ENCODE results near the gene SREBF2.

Gene SREBF2

DNA sequence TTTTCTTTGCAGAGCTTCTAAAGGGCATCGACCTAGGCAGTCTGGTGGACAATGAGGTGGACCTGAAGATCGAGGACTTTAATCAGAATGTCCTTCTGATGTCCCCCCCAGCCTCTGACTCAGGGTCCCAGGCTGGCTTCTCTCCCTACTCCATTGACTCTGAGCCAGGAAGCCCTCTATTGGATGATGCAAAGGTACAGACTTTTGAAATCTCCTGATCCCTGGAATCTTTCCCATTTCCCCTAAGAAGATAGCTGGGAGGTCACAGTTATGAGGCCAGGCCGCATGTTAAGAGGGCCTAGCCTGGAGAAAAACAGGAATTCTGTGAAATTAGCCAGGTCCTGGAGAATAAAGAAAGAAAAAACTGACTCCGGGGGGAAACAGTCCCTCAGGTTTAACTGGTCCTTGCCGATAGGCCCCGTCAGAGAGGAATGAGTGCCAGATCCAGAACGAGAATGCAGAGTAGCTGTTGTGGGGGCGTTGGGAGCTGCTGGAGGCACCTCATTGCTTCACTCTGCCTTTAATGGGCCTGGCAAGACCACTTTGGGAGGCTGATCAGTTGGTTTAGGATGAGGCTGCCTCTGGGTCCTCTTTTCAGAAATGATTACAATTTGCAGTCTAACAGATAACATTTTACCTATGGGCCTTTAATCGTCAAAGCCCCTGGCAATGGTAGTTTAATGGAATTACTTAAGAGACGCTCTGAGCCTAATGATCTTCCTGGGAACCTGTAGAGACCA, 42.8 kb downstream of the SREBF2 start:
- no peak overlapping the region for H3K9ac ChIP-seq (ENCODE audit: low read length)
- no peaks in the 10 kb centered on the region for H3K9me2 ChIP-seq (ENCODE audit: low read depth, low read length)
- no peak overlapping the region for H3K27ac ChIP-seq (ENCODE audit: low read depth, low read length, poor library complexity, severe bottlenecking)
- TF ChIP-seq, protein P1, sequence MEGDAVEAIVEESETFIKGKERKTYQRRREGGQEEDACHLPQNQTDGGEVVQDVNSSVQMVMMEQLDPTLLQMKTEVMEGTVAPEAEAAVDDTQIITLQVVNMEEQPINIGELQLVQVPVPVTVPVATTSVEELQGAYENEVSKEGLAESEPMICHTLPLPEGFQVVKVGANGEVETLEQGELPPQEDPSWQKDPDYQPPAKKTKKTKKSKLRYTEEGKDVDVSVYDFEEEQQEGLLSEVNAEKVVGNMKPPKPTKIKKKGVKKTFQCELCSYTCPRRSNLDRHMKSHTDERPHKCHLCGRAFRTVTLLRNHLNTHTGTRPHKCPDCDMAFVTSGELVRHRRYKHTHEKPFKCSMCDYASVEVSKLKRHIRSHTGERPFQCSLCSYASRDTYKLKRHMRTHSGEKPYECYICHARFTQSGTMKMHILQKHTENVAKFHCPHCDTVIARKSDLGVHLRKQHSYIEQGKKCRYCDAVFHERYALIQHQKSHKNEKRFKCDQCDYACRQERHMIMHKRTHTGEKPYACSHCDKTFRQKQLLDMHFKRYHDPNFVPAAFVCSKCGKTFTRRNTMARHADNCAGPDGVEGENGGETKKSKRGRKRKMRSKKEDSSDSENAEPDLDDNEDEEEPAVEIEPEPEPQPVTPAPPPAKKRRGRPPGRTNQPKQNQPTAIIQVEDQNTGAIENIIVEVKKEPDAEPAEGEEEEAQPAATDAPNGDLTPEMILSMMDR (IDR thresholded peaks at IDR 0.05; ENCODE audit: low read length) = no peak
- no peak for TF ChIP-seq EZH2 (IDR thresholded peaks at IDR 0.05; ENCODE audit: borderline replicate concordance, low read length)
- no peak overlapping the region for H3K4me3 ChIP-seq (ENCODE audit: low read depth, low read length, poor library complexity, severe bottlenecking)
- no peaks in the 10 kb centered on the region for H3F3A ChIP-seq (ENCODE audit: insufficient read depth, low read length)
- no peaks in the 10 kb centered on the region for H3K79me2 ChIP-seq (ENCODE audit: insufficient read depth, low read length)
- H3K27me3 ChIP-seq (ENCODE audit: insufficient read depth, low read length) = no peaks in the 10 kb centered on the region
- no peak overlapping the region for H3K4me2 ChIP-seq (ENCODE audit: low read length)
- H3K4me1 ChIP-seq (ENCODE audit: insufficient read depth, low read length, severe bottlenecking) = no peaks in the 10 kb centered on the region
- H3K36me3 ChIP-seq (ENCODE audit: insufficient read depth, low read length) = peaks cover 99% of the 10 kb centered on the region
- H2AFZ ChIP-seq (ENCODE audit: low read length) = no peak overlapping the region
- no peaks in the 10 kb centered on the region for H4K20me1 ChIP-seq (ENCODE audit: insufficient read depth, low read length)
- no peaks in the 10 kb centered on the region for H3K9me3 ChIP-seq (ENCODE audit: low read length)

GRCh38 chr22:41876275-41876674, 43.4 kb downstream of the SREBF2 start:
- H3K4me3 ChIP-seq (ENCODE audit: low read depth, low read length, poor library complexity, severe bottlenecking) = no peak overlapping the region
- H3K36me3 ChIP-seq (ENCODE audit: insufficient read depth, low read length) = peaks cover 99% of the 10 kb centered on the region
- H3K4me1 ChIP-seq (ENCODE audit: insufficient read depth, low read length, severe bottlenecking) = no peaks in the 10 kb centered on the region
- TF ChIP-seq, protein P1 (IDR thresholded peaks at IDR 0.05; ENCODE audit: low read length) = no peak
- no peak for TF ChIP-seq EZH2 (IDR thresholded peaks at IDR 0.05; ENCODE audit: borderline replicate concordance, low read length)
- no peak overlapping the region for H3K27ac ChIP-seq (ENCODE audit: low read depth, low read length, poor library complexity, severe bottlenecking)
- H3K9me3 ChIP-seq (ENCODE audit: low read length) = no peaks in the 10 kb centered on the region
- H3K27me3 ChIP-seq (ENCODE audit: insufficient read depth, low read length) = no peaks in the 10 kb centered on the region
- H4K20me1 ChIP-seq (ENCODE audit: insufficient read depth, low read length) = no peaks in the 10 kb centered on the region
- no peaks in the 10 kb centered on the region for H3K79me2 ChIP-seq (ENCODE audit: insufficient read depth, low read length)
- no peak overlapping the region for H3K9ac ChIP-seq (ENCODE audit: low read length)
- H3K9me2 ChIP-seq (ENCODE audit: low read depth, low read length) = no peaks in the 10 kb centered on the region
- H3F3A ChIP-seq (ENCODE audit: insufficient read depth, low read length) = no peaks in the 10 kb centered on the region
- H2AFZ ChIP-seq (ENCODE audit: low read length) = no peak overlapping the region
- no peak overlapping the region for H3K4me2 ChIP-seq (ENCODE audit: low read length)

DNA sequence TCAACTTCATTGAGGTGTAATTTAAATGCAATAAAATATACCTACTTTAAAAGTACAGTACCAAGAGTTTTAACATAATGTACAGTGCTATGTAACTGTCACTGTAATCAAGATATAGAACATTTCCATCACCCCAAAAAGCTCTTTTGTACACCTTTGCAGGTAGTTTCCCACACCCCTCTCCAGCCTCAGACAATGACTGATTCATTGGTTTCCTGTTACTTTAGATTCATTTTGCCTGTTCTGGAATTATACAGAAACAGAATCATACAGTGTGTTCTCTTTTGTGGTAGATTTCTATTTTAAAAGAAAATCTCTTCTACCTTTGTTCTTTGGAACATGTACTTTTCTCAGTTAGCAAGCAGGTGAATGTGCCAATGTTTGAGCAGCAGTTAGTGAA, 43.8 kb downstream of the SREBF2 start:
- Histone ChIP-seq H3K4me1 (ENCODE audit: insufficient read depth, low read length, severe bottlenecking) (no peaks in the 10 kb centered on the region), H3K4me3 (ENCODE audit: low read depth, low read length, poor library complexity, severe bottlenecking) (no peak overlapping the region), H3K27ac (ENCODE audit: low read depth, low read length, poor library complexity, severe bottlenecking) (no peak overlapping the region), H3K79me2 (ENCODE audit: insufficient read depth, low read length) (no peaks in the 10 kb centered on the region), H3K9ac (ENCODE audit: low read length) (no peak overlapping the region), H3K36me3 (ENCODE audit: insufficient read depth, low read length) (peaks cover 99% of the 10 kb centered on the region), H3K4me2 (ENCODE audit: low read length) (no peak overlapping the region), H3K9me2 (ENCODE audit: low read depth, low read length) (no peaks in the 10 kb centered on the region), H3K9me3 (ENCODE audit: low read length) (no peaks in the 10 kb centered on the region), H2AFZ (ENCODE audit: low read length) (no peak overlapping the region), H4K20me1 (ENCODE audit: insufficient read depth, low read length) (no peaks in the 10 kb centered on the region), H3K27me3 (ENCODE audit: insufficient read depth, low read length) (no peaks in the 10 kb centered on the region), H3F3A (ENCODE audit: insufficient read depth, low read length) (no peaks in the 10 kb centered on the region)
- TF ChIP-seq EZH2 (IDR thresholded peaks at IDR 0.05; ENCODE audit: borderline replicate concordance, low read length) = no peak
- TF ChIP-seq, protein P1 (IDR thresholded peaks at IDR 0.05; ENCODE audit: low read length) = no peak
